CD14-positive monocyte (primary cell): ENCODE results near the gene MEI4. TPM values are rescaled to one million over a fixed set of nuclear protein-coding genes. Genes with fewer than 3 reads are reported as not detected.

Experiments used
- DNase-seq, 3 donors: peaks; one replicate each; pipeline ENCODE4 v3.0.0-alpha.2; 2011 to 2022
- H2AFZ ChIP-seq: 2 replicates; pipeline ENCODE4 v1.6.0; 2012; ENCODE audit warnings: mild to moderate bottlenecking, low read depth, low read length, inconsistent platforms; ENCODE audit not compliant: insufficient read depth, poor library complexity, severe bottlenecking
- H3K27ac ChIP-seq, 2 donors: 1 replicate in 1 of 2; 2 replicates in 1 of 2; pipeline ENCODE4 v1.5.1; 2012 to 2013; ENCODE audit warnings: low read length in 2 of 2, control low read depth in 1 of 2, inconsistent platforms in 1 of 2, low read depth in 1 of 2, mild to moderate bottlenecking in 1 of 2
- H3K27me3 ChIP-seq, 2 donors: one replicate each; pipeline versions ENCODE4 v1.6.0 to v1.6.1; 2011 to 2013; ENCODE audit warnings: low read length in 2 of 2; ENCODE audit not compliant: control insufficient read depth in 2 of 2, insufficient read depth in 2 of 2
- H3K36me3 ChIP-seq, 2 donors: replicated peaks in 1 of 2; 1 replicate in 1 of 2; 2 replicates in 1 of 2; pipeline versions ENCODE4 v1.5.1 to v1.6.1; 2012 to 2013; ENCODE audit warnings: low read length in 2 of 2, control low read depth in 1 of 2, inconsistent platforms in 1 of 2, mild to moderate bottlenecking in 1 of 2; ENCODE audit not compliant: insufficient read depth in 2 of 2, control insufficient read depth in 1 of 2
- H3K4me1 ChIP-seq, 2 donors: 1 replicate in 1 of 2; 2 replicates in 1 of 2; pipeline versions ENCODE4 v1.5.1 to v1.6.1; 2012 to 2013; ENCODE audit warnings: low read length in 2 of 2, control low read depth in 1 of 2, inconsistent platforms in 1 of 2, mild to moderate bottlenecking in 1 of 2, moderate library complexity in 1 of 2; ENCODE audit not compliant: insufficient read depth in 2 of 2, control insufficient read depth in 1 of 2
- H3K4me2 ChIP-seq: replicated peaks from 2 replicates; pipeline ENCODE3; 2012; ENCODE audit warnings: low read length, moderate library complexity, mild to moderate bottlenecking; ENCODE audit not compliant: poor library complexity, severe bottlenecking; ENCODE audit errors: extremely low read depth
- H3K4me3 ChIP-seq, 3 experiments: fragments of 200-600 bp in 1 of 3; sonication (generic) in 1 of 3; replicated peaks in 1 of 3; 1 replicate in 2 of 3; 2 replicates in 1 of 3; pipeline ENCODE4 v1.5.1; 2011 to 2013; ENCODE audit warnings: low read length in 3 of 3, mild to moderate bottlenecking in 3 of 3, control low read depth in 2 of 3, low read depth in 2 of 3, inconsistent platforms in 1 of 3, moderate library complexity in 1 of 3
- H3K79me2 ChIP-seq: 2 replicates; pipeline ENCODE4 v1.6.0; 2012; ENCODE audit warnings: mild to moderate bottlenecking, control low read depth, inconsistent platforms, low read length, moderate library complexity; ENCODE audit not compliant: insufficient read depth
- H3K9ac ChIP-seq: 2 replicates; pipeline ENCODE4 v1.6.0; 2017; ENCODE audit warnings: low read length, mild to moderate bottlenecking; ENCODE audit not compliant: insufficient read depth, poor library complexity, severe bottlenecking
- H3K9me3 ChIP-seq, 2 donors: replicated peaks in 1 of 2; 1 replicate in 1 of 2; 2 replicates in 1 of 2; pipeline versions ENCODE4 v1.5.1 to v1.6.1; 2012 to 2013; ENCODE audit warnings: low read length in 2 of 2, control low read depth in 1 of 2; ENCODE audit not compliant: control insufficient read depth in 1 of 2, insufficient read depth in 1 of 2
- H4K20me1 ChIP-seq: 2 replicates; pipeline ENCODE4 v1.6.0; 2012; ENCODE audit warnings: mild to moderate bottlenecking, low read length, control low read depth, moderate library complexity; ENCODE audit not compliant: insufficient read depth
- H3K27ac Mint-ChIP-seq, 7 donors: one replicate each; pipeline ENCODE4 v1.8.0; 2020; ENCODE audit warnings: mild to moderate bottlenecking in 7 of 7, mixed read lengths in 7 of 7, moderate library complexity in 6 of 7, inconsistent platforms in 2 of 7
- H3K27me3 Mint-ChIP-seq, 3 donors: one replicate each; pipeline ENCODE4 v1.8.0; 2021 to 2022; ENCODE audit warnings: low read depth in 3 of 3, mild to moderate bottlenecking in 3 of 3, mixed read lengths in 3 of 3, moderate library complexity in 3 of 3, inconsistent platforms in 1 of 3
- H3K36me3 Mint-ChIP-seq, 2 donors: one replicate each; pipeline ENCODE4 v1.8.0; 2020; ENCODE audit warnings: mixed read lengths in 2 of 2, inconsistent platforms in 1 of 2, mild to moderate bottlenecking in 1 of 2
- H3K4me1 Mint-ChIP-seq: one replicate; pipeline ENCODE4 v1.8.0; 2020; ENCODE audit warnings: mild to moderate bottlenecking, mixed read lengths
- H3K4me3 Mint-ChIP-seq, 2 donors: one replicate each; pipeline ENCODE4 v1.8.0; 2020; ENCODE audit warnings: mild to moderate bottlenecking in 2 of 2, mixed read lengths in 2 of 2, moderate library complexity in 1 of 2
- H3K9me3 Mint-ChIP-seq, 7 donors: one replicate each; pipeline ENCODE4 v1.8.0; 2020 to 2022; ENCODE audit warnings: mixed read lengths in 7 of 7, mild to moderate bottlenecking in 6 of 7, moderate library complexity in 6 of 7, inconsistent platforms in 2 of 7
- WGBS: methylation state at CpG from one replicate; pipeline ENCODE4 v1.1.5; 2013; ENCODE audit warnings: missing lambda C conversion rate; ENCODE audit not compliant: insufficient coverage; 5-methylcytosine and 5-hydroxymethylcytosine counted together
- intact Hi-C, 2 donors: fragments of 100-400 bp; cut with micrococcal nuclease; formaldehyde crosslinking; loops; one replicate each; pipeline versions ENCODE4 v1.15.0 to v1.15.1; 2023
- polyA plus RNA-seq, 3 donors: library from polyadenylated mRNA; depleted of rRNA in 1 of 3; unstranded in 2 of 3; stranded (reverse) in 1 of 3; fragments of 300-500 nt in 2 of 3; fragments of >200 nt in 1 of 3; fragmentation: Illumina TruSeq in 2 of 3; gene quantifications; 1 replicate in 2 of 3; 2 replicates in 1 of 3; pipeline ENCODE4 v1.2.3, GENCODE V29; 2012 to 2021
- TF ChIP-seq, protein P1 (sequence below): fragments of 200-600 bp; IDR thresholded peaks from one replicate; pipeline ENCODE4 v1.8.0; 2022; ENCODE audit warnings: antibody characterized with exemption, mild to moderate bottlenecking

The MEI4 gene
- polyA plus RNA-seq, 3 donors = not detected

DNA sequence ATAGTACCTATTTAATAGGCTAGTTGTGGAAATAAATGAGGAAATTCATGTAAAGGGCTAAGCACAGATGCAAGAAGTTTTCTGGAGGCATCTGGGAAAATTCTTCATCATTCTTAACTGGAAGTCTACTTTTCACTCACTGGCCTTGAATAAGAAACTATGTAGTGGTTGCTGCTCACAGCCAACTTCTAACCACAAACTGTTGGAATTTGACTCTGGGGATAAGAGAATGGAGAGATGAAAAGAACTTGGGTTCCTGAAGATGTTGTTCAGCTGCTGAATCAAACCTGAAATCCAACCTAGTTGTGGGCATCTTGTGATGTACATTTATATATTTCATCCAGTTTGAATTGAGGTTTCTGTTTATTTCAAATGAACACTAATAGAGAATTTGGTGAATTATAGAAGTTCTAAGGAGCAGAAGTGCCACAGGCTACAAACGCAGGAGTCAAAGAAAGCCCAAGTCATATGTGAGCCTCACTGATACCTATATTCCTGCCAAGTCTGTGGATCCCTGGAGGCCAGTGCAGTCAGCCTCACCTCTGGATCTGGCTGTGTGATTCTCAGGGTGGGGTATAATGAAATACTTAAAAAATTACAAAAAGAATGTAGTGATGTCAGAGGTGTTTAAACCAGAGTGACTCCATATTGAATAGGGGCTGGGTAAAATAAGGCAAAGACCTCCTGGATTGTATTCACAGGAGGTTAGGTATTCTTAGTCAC is 18.7 kb upstream of the MEI4 start:
- Histone ChIP-seq H3K4me1 (no peaks in the 10 kb centered on the region), H3K9ac (no peak overlapping the region), H3K4me3 (no peak overlapping the region), H3K36me3 (no peaks in the 10 kb centered on the region), H3K9me3 (no peaks in the 10 kb centered on the region), H3K79me2 (no peaks in the 10 kb centered on the region), H3K4me2 (no peak overlapping the region), H3K27me3 (no peaks in the 10 kb centered on the region), H4K20me1 (no peaks in the 10 kb centered on the region), H3K27ac (no peak overlapping the region), H2AFZ (no peak overlapping the region)
- peaks cover 0 to 2% (median 0%) of the 10 kb centered on the region in 3 donors for H3K27me3 Mint-ChIP-seq
- H3K4me3 Mint-ChIP-seq = no peak overlapping the region
- intact Hi-C loops = no loop called here
- no peak overlapping the region for H3K27ac Mint-ChIP-seq
- H3K4me1 Mint-ChIP-seq = no peaks in the 10 kb centered on the region
- H3K9me3 Mint-ChIP-seq = peaks cover 0 to 8% (median 3%) of the 10 kb centered on the region in 7 donors
- TF ChIP-seq, protein P1, sequence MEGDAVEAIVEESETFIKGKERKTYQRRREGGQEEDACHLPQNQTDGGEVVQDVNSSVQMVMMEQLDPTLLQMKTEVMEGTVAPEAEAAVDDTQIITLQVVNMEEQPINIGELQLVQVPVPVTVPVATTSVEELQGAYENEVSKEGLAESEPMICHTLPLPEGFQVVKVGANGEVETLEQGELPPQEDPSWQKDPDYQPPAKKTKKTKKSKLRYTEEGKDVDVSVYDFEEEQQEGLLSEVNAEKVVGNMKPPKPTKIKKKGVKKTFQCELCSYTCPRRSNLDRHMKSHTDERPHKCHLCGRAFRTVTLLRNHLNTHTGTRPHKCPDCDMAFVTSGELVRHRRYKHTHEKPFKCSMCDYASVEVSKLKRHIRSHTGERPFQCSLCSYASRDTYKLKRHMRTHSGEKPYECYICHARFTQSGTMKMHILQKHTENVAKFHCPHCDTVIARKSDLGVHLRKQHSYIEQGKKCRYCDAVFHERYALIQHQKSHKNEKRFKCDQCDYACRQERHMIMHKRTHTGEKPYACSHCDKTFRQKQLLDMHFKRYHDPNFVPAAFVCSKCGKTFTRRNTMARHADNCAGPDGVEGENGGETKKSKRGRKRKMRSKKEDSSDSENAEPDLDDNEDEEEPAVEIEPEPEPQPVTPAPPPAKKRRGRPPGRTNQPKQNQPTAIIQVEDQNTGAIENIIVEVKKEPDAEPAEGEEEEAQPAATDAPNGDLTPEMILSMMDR = no peak
- DNase-seq = no peak
- H3K36me3 Mint-ChIP-seq = no peaks in the 10 kb centered on the region
- WGBS = no CpG with 5 or more reads among the region's 1 CpG

DNA sequence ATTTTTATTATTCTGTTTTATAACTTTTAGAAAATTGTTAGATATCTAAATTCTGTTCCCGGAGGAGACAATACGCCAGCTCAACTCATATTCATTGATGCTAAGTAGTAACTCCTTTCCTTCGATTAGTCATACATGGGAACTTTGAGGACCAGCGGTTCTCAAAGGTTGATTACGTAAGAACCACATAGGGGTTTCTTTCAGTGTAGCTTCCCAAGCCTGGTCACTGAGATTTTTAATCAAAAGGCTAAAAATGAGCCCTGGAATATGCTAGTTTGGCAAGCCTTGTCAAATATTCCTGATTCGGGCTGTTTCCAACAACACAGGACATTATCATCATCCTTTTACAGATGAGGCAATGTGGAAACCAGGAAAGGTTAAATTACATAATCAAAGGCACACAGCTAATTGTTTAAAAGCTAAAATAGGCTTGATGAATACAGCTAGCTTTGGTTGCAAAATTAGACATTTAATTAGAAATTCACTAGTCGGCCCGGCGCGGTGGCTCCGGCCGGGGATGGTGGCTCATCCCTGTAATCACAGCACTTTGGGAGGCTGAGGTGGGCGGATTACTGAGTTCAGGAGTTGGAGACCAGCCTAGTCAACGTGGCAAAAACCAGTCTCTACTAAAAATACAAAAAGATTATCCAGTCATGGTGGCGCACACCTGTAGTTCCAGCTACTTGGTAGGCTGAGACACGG is 14.6 kb upstream of the MEI4 start:
- Histone ChIP-seq H3K79me2 (no peaks in the 10 kb centered on the region), H3K9me3 (no peaks in the 10 kb centered on the region), H3K27me3 (no peaks in the 10 kb centered on the region), H2AFZ (no peak overlapping the region), H3K36me3 (no peaks in the 10 kb centered on the region), H3K4me3 (no peak overlapping the region), H4K20me1 (no peaks in the 10 kb centered on the region), H3K4me2 (no peak overlapping the region), H3K9ac (no peak overlapping the region), H3K4me1 (no peaks in the 10 kb centered on the region), H3K27ac (no peak overlapping the region)
- DNase-seq = no peak
- Mint-ChIP-seq H3K27me3 (peaks cover 0 to 2% (median 0%) of the 10 kb centered on the region in 3 donors), H3K36me3 (no peaks in the 10 kb centered on the region), H3K4me1 (no peaks in the 10 kb centered on the region), H3K9me3 (peaks cover 0 to 6% (median 3%) of the 10 kb centered on the region in 7 donors), H3K4me3 (no peak overlapping the region), H3K27ac (no peak overlapping the region)
- 82% methylated on average over 9 of the region's 16 CpGs for WGBS
- intact Hi-C loops = no loop called here
- TF ChIP-seq, protein P1 = no peak
